EL (cell line): ENCODE data around the gene SNAPC4.
"Not testable (repeated sequence)": the region's sequence is repeated elsewhere in the genome, so short reads cannot be mapped to it uniquely, and the experiment has no call there.

Experiments
- DNase-seq: peaks from one replicate; pipeline ENCODE4 v3.0.0-alpha.2; 2016

SNAPC4 gene

GRCh38 chr9:136410500-136411287 lies 10.7 kb upstream of the SNAPC4 start, which contains the start of the genes ENTR1 and PMPCA:
ENTR1 (minus strand) TSS chr9:136410614; CDS start chr9:136410397, 217 bp downstream.
PMPCA (plus strand) TSS chr9:136410658; CDS start chr9:136410669, 11 bp downstream.
- peak; percentile 89 for DNase-seq

- peak; percentile 48 for DNase-seq
These were observed 9.8 kb upstream of the SNAPC4 start for GRCh38 chr9:136409557-136410455.

- no peak for DNase-seq
These were observed 7.9 kb upstream of the SNAPC4 start for GRCh38 chr9:136407911-136408310.

GRCh38 chr9:136407061-136407460 lies 7.1 kb upstream of the SNAPC4 start:
- not testable (repeated sequence) for DNase-seq

GRCh38 chr9:136405904-136406303 lies 5.9 kb upstream of the SNAPC4 start:
- DNase-seq: not testable (repeated sequence)

GRCh38 chr9:136405481-136405880 lies 5.5 kb upstream of the SNAPC4 start:
- no peak for DNase-seq

GRCh38 chr9:136404801-136405136 lies 4.8 kb upstream of the SNAPC4 start:
- no peak for DNase-seq

GRCh38 chr9:136403915-136404800 lies 4.2 kb upstream of the SNAPC4 start:
- no peak for DNase-seq

- DNase-seq: no peak
These were observed 3.6 kb upstream of the SNAPC4 start for GRCh38 chr9:136403538-136403914.

- DNase-seq: no peak
These were observed 2.1 kb upstream of the SNAPC4 start for GRCh38 chr9:136402067-136402466.

GRCh38 chr9:136401173-136401922 lies 1.4 kb upstream of the SNAPC4 start:
- no peak for DNase-seq

GRCh38 chr9:136399176-136400037 lies 563 bp downstream of the SNAPC4 start:
- DNase-seq: peak; percentile 24

GRCh38 chr9:136398286-136398685 lies 1.7 kb downstream of the SNAPC4 start:
- DNase-seq: no peak

- DNase-seq: no peak
These were observed 2.3 kb downstream of the SNAPC4 start for GRCh38 chr9:136397643-136398042.

GRCh38 chr9:136396219-136396515 lies 3.8 kb downstream of the SNAPC4 start:
- no peak for DNase-seq

- no peak for DNase-seq
These were observed 4.4 kb downstream of the SNAPC4 start for GRCh38 chr9:136395345-136396218.

- DNase-seq: no peak
These were observed 5.0 kb downstream of the SNAPC4 start for GRCh38 chr9:136395020-136395340.

- DNase-seq: no peak
These were observed 5.5 kb downstream of the SNAPC4 start for GRCh38 chr9:136394312-136395019.

GRCh38 chr9:136393531-136393930 lies 6.4 kb downstream of the SNAPC4 start:
- DNase-seq: no peak
